Vagina (tissue), 2 donors: ENCODE results near the gene ITPR1.

ENCODE experiments used
- CTCF ChIP-seq, 3 experiments: fragments of 450-650 bp in 2 of 3; fragments of 200-600 bp in 1 of 3; sonication (generic) in 1 of 3; IDR thresholded peaks; one replicate each; pipeline ENCODE4 v1.5.1; 2017 to 2019; ENCODE audit warnings: antibody characterized with exemption in 3 of 3, mild to moderate bottlenecking in 2 of 3, moderate library complexity in 2 of 3
- POLR2AphosphoS5 ChIP-seq, 2 donors: sonication (generic); formaldehyde crosslinking; IDR thresholded peaks; one replicate each; pipeline ENCODE4 v1.9.0; 2017; ENCODE audit warnings: antibody characterized with exemption in 2 of 2, mild to moderate bottlenecking in 2 of 2, low read depth in 1 of 2; ENCODE audit not compliant: insufficient read depth in 1 of 2

DNA sequence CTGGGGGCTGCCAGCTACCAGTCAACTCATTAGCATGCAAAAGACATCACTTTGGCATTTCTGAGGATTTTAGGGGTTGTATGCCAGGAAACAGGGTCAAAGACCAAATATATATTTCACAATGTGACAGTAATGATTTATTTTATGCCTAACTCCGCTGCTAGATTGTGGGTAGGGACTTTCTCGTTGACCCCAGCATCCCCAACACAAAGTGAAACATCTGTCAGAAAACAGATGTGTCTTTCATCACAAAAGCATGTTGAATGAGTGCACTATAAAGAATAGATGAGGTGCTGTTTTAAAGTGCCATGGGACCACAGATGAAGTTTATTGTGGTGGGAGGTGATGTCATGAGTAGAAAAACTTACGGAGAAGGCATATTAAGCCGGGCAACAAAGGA lies 59.7 kb downstream of the ITPR1 start:
- TF ChIP-seq CTCF (IDR thresholded peaks at IDR 0.05) (no peak), POLR2AphosphoS5 (IDR thresholded peaks at IDR 0.05; ENCODE audit: insufficient read depth in 1 of 2, low read depth in 1 of 2) (no peak)
